Neuronal stem cell (in vitro differentiated cells): ENCODE data around the gene ERH. TPM values are rescaled to one million over a fixed set of nuclear protein-coding genes. Genes with fewer than 3 reads are reported as not detected.

Experiments
- DNase-seq: peaks from one replicate; pipeline ENCODE4 v3.0.0-alpha.2; 2013; ENCODE audit warnings: low spot score
- H2AFZ ChIP-seq: one replicate; pipeline ENCODE4 v1.6.1; 2013; ENCODE audit warnings: mild to moderate bottlenecking, low read length, inconsistent platforms
- H2AK5ac ChIP-seq: 2 replicates; pipeline ENCODE4 v1.6.1; 2013; ENCODE audit warnings: low read depth, mild to moderate bottlenecking, inconsistent platforms, low read length, moderate library complexity, mixed read lengths
- H2BK120ac ChIP-seq: 2 replicates; pipeline ENCODE4 v1.6.1; 2013; ENCODE audit warnings: low read depth, mild to moderate bottlenecking, inconsistent platforms, low read length, moderate library complexity, mixed read lengths
- H2BK12ac ChIP-seq: one replicate; pipeline ENCODE4 v1.6.1; 2013; ENCODE audit warnings: low read length, inconsistent platforms
- H2BK15ac ChIP-seq: 2 replicates; pipeline ENCODE4 v1.6.1; 2013; ENCODE audit warnings: mild to moderate bottlenecking, low read length, inconsistent platforms, mixed read lengths
- H2BK5ac ChIP-seq: one replicate; pipeline ENCODE4 v1.6.1; 2013; ENCODE audit warnings: inconsistent platforms, mild to moderate bottlenecking, low read length, moderate library complexity
- H3K14ac ChIP-seq: one replicate; pipeline ENCODE4 v1.6.1; 2013; ENCODE audit warnings: low read length, inconsistent platforms
- H3K18ac ChIP-seq: 2 replicates; pipeline ENCODE4 v1.6.1; 2013; ENCODE audit warnings: low read length, inconsistent platforms
- H3K23ac ChIP-seq: 2 replicates; pipeline ENCODE4 v1.6.1; 2013; ENCODE audit warnings: low read depth, mild to moderate bottlenecking, mixed read lengths, low read length, inconsistent platforms; ENCODE audit not compliant: poor library complexity
- H3K27ac ChIP-seq: replicated peaks from 3 replicates; pipeline ENCODE4 v1.5.1; 2013; ENCODE audit warnings: low read length, inconsistent platforms
- H3K27me3 ChIP-seq, 3 experiments: 2 replicates each; pipeline ENCODE4 v1.6.1; 2013; ENCODE audit warnings: low read length in 3 of 3, mild to moderate bottlenecking in 2 of 3, inconsistent platforms in 1 of 3, low read depth in 1 of 3, mixed read lengths in 1 of 3, moderate library complexity in 1 of 3; ENCODE audit not compliant: control insufficient read depth in 3 of 3, insufficient read depth in 3 of 3
- H3K36me3 ChIP-seq, 2 donors: replicated peaks in 1 of 2; 2 replicates each; pipeline ENCODE4 v1.6.1; 2013; ENCODE audit warnings: low read length in 2 of 2; ENCODE audit not compliant: control insufficient read depth in 2 of 2, insufficient read depth in 2 of 2
- H3K4ac ChIP-seq: 2 replicates; pipeline ENCODE4 v1.6.1; 2013; ENCODE audit warnings: inconsistent platforms, mild to moderate bottlenecking, low read length, moderate library complexity
- H3K4me1 ChIP-seq, 2 donors: 1 replicate in 1 of 2; 2 replicates in 1 of 2; pipeline ENCODE4 v1.6.1; 2013; ENCODE audit warnings: low read length in 2 of 2, low read depth in 1 of 2; ENCODE audit not compliant: control insufficient read depth in 2 of 2, insufficient read depth in 1 of 2
- H3K4me2 ChIP-seq: one replicate; pipeline ENCODE4 v1.6.1; 2013; ENCODE audit warnings: mild to moderate bottlenecking, low read length, inconsistent platforms; ENCODE audit not compliant: insufficient read depth, poor library complexity, severe bottlenecking
- H3K4me3 ChIP-seq, 2 donors: 2 replicates each; pipeline ENCODE4 v1.5.1; 2013; ENCODE audit warnings: low read length in 2 of 2, mild to moderate bottlenecking in 2 of 2, inconsistent platforms in 1 of 2, moderate library complexity in 1 of 2
- H3K79me1 ChIP-seq: one replicate; pipeline ENCODE4 v1.6.1; 2013; ENCODE audit warnings: low read depth, mild to moderate bottlenecking, inconsistent platforms, low read length, moderate library complexity
- H3K9ac ChIP-seq: one replicate; pipeline ENCODE4 v1.6.1; 2013; ENCODE audit warnings: mild to moderate bottlenecking, low read depth, low read length, inconsistent platforms; ENCODE audit not compliant: poor library complexity
- H3K9me3 ChIP-seq, 2 donors: replicated peaks in 1 of 2; 2 replicates each; pipeline versions ENCODE3 to v1.6.1; 2013; ENCODE audit warnings: low read length in 2 of 2, mild to moderate bottlenecking in 2 of 2, inconsistent platforms in 1 of 2, low read depth in 1 of 2, mixed read lengths in 1 of 2, moderate library complexity in 1 of 2; ENCODE audit not compliant: control insufficient read depth in 2 of 2, insufficient read depth in 1 of 2
- H4K8ac ChIP-seq: one replicate; pipeline ENCODE4 v1.6.1; 2013; ENCODE audit warnings: low read depth, mild to moderate bottlenecking, inconsistent platforms, low read length, moderate library complexity
- H4K91ac ChIP-seq: one replicate; pipeline ENCODE4 v1.6.1; 2013; ENCODE audit warnings: low read length, low read depth, mild to moderate bottlenecking, inconsistent platforms; ENCODE audit not compliant: poor library complexity
- WGBS, 2 donors: extraction: QIAGEN DNeasy Blood & Tissue Kit; methylation state at CpG; one replicate each; pipeline ENCODE4 v1.1.7; 2013; ENCODE audit warnings: missing lambda C conversion rate in 2 of 2, mixed read lengths in 1 of 2; ENCODE audit not compliant: insufficient read length in 2 of 2, insufficient replicate concordance in 1 of 2; ENCODE audit errors: extremely low coverage in 2 of 2; 5-methylcytosine and 5-hydroxymethylcytosine counted together
- polyA plus RNA-seq, 2 experiments: library from polyadenylated mRNA; stranded (reverse); fragments of 200-250 nt; gene quantifications; one replicate each; pipeline ENCODE4 v1.2.3, GENCODE V29; 2013

ERH gene
- polyA plus RNA-seq (2013, experiment 1 of 2), result 316 TPM
- polyA plus RNA-seq (2013, experiment 2 of 2), result 325 TPM

DNA sequence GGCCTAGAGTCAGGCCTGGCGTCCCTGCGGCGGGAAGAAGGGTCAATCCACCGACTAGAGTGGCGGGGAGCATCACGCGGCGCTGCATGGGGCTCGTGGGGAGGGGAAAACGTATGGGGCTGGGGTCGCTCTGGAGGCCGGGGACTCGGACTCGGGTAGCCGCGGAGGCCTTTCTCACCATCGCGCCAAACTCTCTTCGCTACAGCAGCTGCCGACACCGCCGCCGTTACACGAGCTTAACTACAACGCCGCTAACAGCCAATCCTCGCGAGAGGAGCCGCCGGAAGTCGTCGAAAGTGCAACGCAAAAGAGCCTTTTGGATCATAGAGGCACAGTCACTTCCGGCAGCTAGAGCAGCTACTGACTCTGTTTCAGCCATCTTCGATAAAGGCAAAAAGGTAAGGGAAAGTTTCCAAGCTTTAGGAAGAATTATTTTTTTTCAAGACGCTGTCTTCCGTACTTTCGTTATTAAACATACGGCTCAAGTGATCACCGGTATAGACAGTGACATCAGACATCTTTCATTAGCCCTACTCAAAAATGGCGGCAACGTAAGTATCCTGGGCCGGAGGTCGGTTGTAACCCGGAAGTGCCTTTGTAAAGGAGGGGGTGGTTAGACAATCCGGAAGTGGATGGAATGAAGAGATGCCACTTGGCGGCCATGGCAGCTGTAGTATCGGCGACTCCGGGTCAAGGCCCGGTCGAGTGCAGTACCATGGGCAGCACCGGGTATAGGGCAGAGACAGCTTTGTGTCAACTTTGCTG is at the start of gene ERH, which contains the start of gene SLC39A9:
Gene ERH, minus strand, starts transcription at position 247 of the 765 bp plus-strand sequence. Its CDS starts 66 bp downstream, at position 181.
Gene SLC39A9, plus strand, starts transcription at position 640 of the 765 bp plus-strand sequence. CDS start 678 bp downstream, outside the sequence.
- Histone ChIP-seq H3K27me3 (no peaks in the 10 kb centered on the region), H3K23ac (peak within 1 kb of the TSS; percentile 92), H3K9ac (peak within 1 kb of the TSS; percentile 99), H3K4me1 (peaks cover 7 to 10% of the 10 kb centered on the region in 2 donors), H3K14ac (peak within 1 kb of the TSS; percentile 94), H3K4ac (peak within 1 kb of the TSS; percentile 100), H3K79me1 (peaks cover 9% of the 10 kb centered on the region), H3K4me3 (peak within 1 kb of the TSS; percentile 76 to 99), H2BK120ac (peak within 1 kb of the TSS; percentile 66), H3K18ac (peak within 1 kb of the TSS; percentile 94), H2BK12ac (no peak within 1 kb of the TSS), H4K8ac (no peak within 1 kb of the TSS), H4K91ac (no peak within 1 kb of the TSS), H3K9me3 (no peaks in the 10 kb centered on the region), H2BK5ac (peak within 1 kb of the TSS; percentile 87), H3K27ac (peak within 1 kb of the TSS; percentile 72), H3K36me3 (peaks cover 20 to 44% of the 10 kb centered on the region in 2 donors), H3K4me2 (peak within 1 kb of the TSS; percentile 81), H2BK15ac (no peak within 1 kb of the TSS), H2AK5ac (peak within 1 kb of the TSS; percentile 88), H2AFZ (peak within 1 kb of the TSS; percentile 86)
- WGBS, 2 donors, result no CpG with 5 or more reads among the region's 53 CpGs
- DNase-seq, result peak; percentile 94

DNA sequence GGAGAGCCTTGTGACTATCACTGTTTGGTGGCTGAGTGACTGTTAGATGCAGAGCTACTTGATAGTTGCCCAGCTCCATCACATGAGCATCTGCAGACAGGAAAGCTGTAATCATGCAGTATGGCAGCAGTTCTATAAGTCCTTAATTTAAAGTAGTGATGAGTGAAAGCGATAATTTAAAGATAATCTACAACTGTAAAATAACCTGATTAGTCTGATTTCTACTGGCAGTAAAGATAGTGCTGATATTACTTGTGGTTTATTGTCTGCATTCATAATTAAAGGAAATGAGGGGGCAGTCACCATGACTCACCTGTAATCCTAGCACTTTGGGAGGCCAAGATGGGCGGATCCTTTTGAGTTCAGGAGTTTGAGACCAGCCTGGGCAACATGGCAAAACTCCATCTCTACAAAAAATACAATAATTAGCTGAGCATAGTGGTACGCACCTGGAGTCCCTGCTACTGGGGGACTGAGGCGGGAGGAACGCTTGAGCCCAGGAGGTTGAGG is 45.3 kb upstream of the ERH start:
- no peak overlapping the region for H4K91ac ChIP-seq
- no peak overlapping the region for H3K14ac ChIP-seq
- no peak overlapping the region for H4K8ac ChIP-seq
- no peaks in the 10 kb centered on the region for H3K4me1 ChIP-seq
- H3K4me3 ChIP-seq, result no peak overlapping the region
- H2BK12ac ChIP-seq, result no peak overlapping the region
- no peak overlapping the region for H3K9ac ChIP-seq
- H3K36me3 ChIP-seq, result peaks cover 3 to 38% of the 10 kb centered on the region in 2 donors
- no peak overlapping the region for H3K4me2 ChIP-seq
- no peaks in the 10 kb centered on the region for H3K27me3 ChIP-seq
- no peak overlapping the region for H2AK5ac ChIP-seq
- H2BK5ac ChIP-seq, result no peak overlapping the region
- H3K27ac ChIP-seq, result no peak overlapping the region
- WGBS, 2 donors, result no CpG with 5 or more reads among the region's 5 CpGs
- H3K9me3 ChIP-seq, result no peaks in the 10 kb centered on the region
- H2BK120ac ChIP-seq, result no peak overlapping the region
- H2AFZ ChIP-seq, result no peak overlapping the region
- no peak for DNase-seq
- H3K79me1 ChIP-seq, result no peaks in the 10 kb centered on the region
- no peak overlapping the region for H3K4ac ChIP-seq
- no peak overlapping the region for H3K23ac ChIP-seq
- H3K18ac ChIP-seq, result no peak overlapping the region
- no peak overlapping the region for H2BK15ac ChIP-seq

DNA sequence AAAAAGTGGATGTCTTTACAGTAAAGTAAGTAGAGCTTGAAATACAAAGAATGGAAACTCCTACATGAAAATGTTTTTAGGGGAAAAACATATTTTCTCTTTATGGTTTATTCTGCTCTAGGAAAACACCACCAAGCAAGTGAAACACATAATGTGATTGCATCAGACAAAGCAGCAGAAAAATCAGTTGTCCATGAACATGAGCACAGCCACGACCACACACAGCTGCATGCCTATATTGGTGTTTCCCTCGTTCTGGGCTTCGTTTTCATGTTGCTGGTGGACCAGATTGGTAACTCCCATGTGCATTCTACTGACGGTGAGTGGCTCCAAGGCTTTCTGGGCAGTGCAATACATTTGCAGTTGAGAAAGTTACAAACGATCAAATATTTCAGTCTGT is 43.8 kb upstream of the ERH start:
- no peaks in the 10 kb centered on the region for H3K79me1 ChIP-seq
- H2BK12ac ChIP-seq, result no peak overlapping the region
- H3K9me3 ChIP-seq, result no peaks in the 10 kb centered on the region
- no peak overlapping the region for H3K18ac ChIP-seq
- no peak overlapping the region for H2AK5ac ChIP-seq
- H3K14ac ChIP-seq, result no peak overlapping the region
- H3K27ac ChIP-seq, result no peak overlapping the region
- no peaks in the 10 kb centered on the region for H3K27me3 ChIP-seq
- no peak overlapping the region for H4K8ac ChIP-seq
- no peak for DNase-seq
- H3K23ac ChIP-seq, result no peak overlapping the region
- H3K4ac ChIP-seq, result no peak overlapping the region
- peaks cover 3 to 36% of the 10 kb centered on the region in 2 donors for H3K36me3 ChIP-seq
- no peak overlapping the region for H3K9ac ChIP-seq
- H2AFZ ChIP-seq, result no peak overlapping the region
- H3K4me2 ChIP-seq, result no peak overlapping the region
- no peak overlapping the region for H2BK120ac ChIP-seq
- H2BK5ac ChIP-seq, result no peak overlapping the region
- H3K4me1 ChIP-seq, result no peaks in the 10 kb centered on the region
- H2BK15ac ChIP-seq, result no peak overlapping the region
- H3K4me3 ChIP-seq, result no peak overlapping the region
- no CpG with 5 or more reads among the region's 5 CpGs for WGBS, 2 donors
- H4K91ac ChIP-seq, result no peak overlapping the region

DNA sequence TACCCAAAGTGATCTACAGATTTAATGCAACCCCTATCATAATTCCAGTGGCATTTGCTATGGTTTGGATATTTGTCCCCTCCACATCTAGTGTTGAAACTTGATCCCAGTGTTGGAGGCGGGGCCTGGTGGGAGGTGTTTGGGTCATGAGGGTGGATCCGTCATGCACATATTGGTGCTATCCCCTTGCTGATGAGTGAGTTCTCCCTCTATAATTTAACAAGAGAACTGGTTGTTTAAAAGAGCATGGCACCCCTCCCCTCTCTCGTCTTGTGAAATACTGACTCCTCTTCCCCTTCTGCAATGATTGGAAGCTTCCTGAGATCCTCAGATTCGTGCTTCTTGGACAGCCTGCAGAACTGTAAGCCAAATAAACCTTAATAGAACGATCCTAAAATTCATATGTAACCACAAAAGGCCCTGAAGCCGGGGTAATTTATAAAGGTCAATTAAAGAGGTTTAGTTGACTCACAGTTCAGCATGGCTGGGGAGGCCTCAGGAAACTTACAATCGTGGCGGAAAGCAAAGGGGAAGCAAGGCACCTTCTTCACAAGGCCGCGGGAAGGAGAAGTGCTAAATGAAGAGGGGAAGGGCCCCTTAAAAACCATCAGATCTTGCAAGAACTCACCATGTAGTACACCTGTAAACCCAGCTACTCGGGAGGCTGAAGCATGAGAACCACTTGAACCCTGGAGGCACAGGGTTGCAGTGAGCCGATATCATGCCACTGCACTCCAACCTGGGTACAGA is 41.6 kb upstream of the ERH start:
- H2BK12ac ChIP-seq, result no peak overlapping the region
- H2BK5ac ChIP-seq, result no peak overlapping the region
- no peak overlapping the region for H4K91ac ChIP-seq
- no peaks in the 10 kb centered on the region for H3K9me3 ChIP-seq
- H3K36me3 ChIP-seq, result peaks cover 3 to 34% of the 10 kb centered on the region in 2 donors
- H3K27me3 ChIP-seq, result no peaks in the 10 kb centered on the region
- H3K4me1 ChIP-seq, result no peaks in the 10 kb centered on the region
- H3K23ac ChIP-seq, result no peak overlapping the region
- no peak overlapping the region for H2AFZ ChIP-seq
- H4K8ac ChIP-seq, result no peak overlapping the region
- H3K14ac ChIP-seq, result no peak overlapping the region
- H3K4ac ChIP-seq, result no peak overlapping the region
- no peaks in the 10 kb centered on the region for H3K79me1 ChIP-seq
- H3K9ac ChIP-seq, result no peak overlapping the region
- WGBS, 2 donors, result no CpG with 5 or more reads among the region's 12 CpGs
- H3K4me2 ChIP-seq, result no peak overlapping the region
- no peak for DNase-seq
- H3K27ac ChIP-seq, result no peak overlapping the region
- no peak overlapping the region for H2BK120ac ChIP-seq
- no peak overlapping the region for H3K4me3 ChIP-seq
- no peak overlapping the region for H2BK15ac ChIP-seq
- H3K18ac ChIP-seq, result no peak overlapping the region
- H2AK5ac ChIP-seq, result no peak overlapping the region
